Neural progenitor cell (in vitro differentiated cells): ENCODE measurements around the gene GRIK3. TPM values are rescaled to one million over a fixed set of nuclear protein-coding genes. Genes with fewer than 3 reads are reported as not detected.
A peak's percentile ranks its signal among the peaks of the same experiment; 100 is the strongest.

Experiments used
- DNase-seq: peaks from one replicate; pipeline ENCODE4 v3.0.0-alpha.2; 2016; ENCODE audit warnings: low spot score
- H2AFZ ChIP-seq: fragments of 200-600 bp; sonication (generic); replicated peaks from 2 replicates; pipeline ENCODE4 v1.6.1; 2016; ENCODE audit warnings: antibody characterized with exemption
- H3F3A ChIP-seq: fragments of 200-600 bp; sonication (generic); 2 replicates; pipeline ENCODE4 v1.6.1; 2016; ENCODE audit warnings: antibody characterized with exemption, low read depth
- H3K27ac ChIP-seq: fragments of 200-600 bp; sonication (generic); 2 replicates; pipeline ENCODE4 v1.5.1; 2016; ENCODE audit warnings: mild to moderate bottlenecking
- H3K27me3 ChIP-seq: fragments of 200-600 bp; sonication (generic); 2 replicates; pipeline ENCODE4 v1.6.1; 2016; ENCODE audit warnings: mild to moderate bottlenecking, moderate library complexity
- H3K36me3 ChIP-seq: fragments of 200-600 bp; sonication (generic); 2 replicates; pipeline ENCODE4 v1.5.1; 2016
- H3K4me1 ChIP-seq: fragments of 200-600 bp; sonication (generic); 2 replicates; pipeline ENCODE4 v1.6.1; 2016; ENCODE audit warnings: mixed run types
- H3K4me2 ChIP-seq: fragments of 200-600 bp; sonication (generic); 2 replicates; pipeline ENCODE4 v1.6.1; 2016
- H3K4me3 ChIP-seq: fragments of 200-600 bp; sonication (generic); 2 replicates; pipeline ENCODE4 v1.5.1; 2016
- H3K79me2 ChIP-seq: fragments of 200-600 bp; sonication (generic); 2 replicates; pipeline ENCODE4 v1.6.1; 2016; ENCODE audit warnings: low read depth
- H3K9ac ChIP-seq: fragments of 200-600 bp; sonication (generic); 2 replicates; pipeline ENCODE4 v1.6.1; 2016
- H3K9me3 ChIP-seq: fragments of 200-600 bp; sonication (generic); 2 replicates; pipeline ENCODE4 v1.5.1; 2016; ENCODE audit warnings: low read depth
- H4K20me1 ChIP-seq: fragments of 200-600 bp; sonication (generic); 2 replicates; pipeline ENCODE4 v1.6.1; 2016; ENCODE audit warnings: low read depth
- H3K27ac Mint-ChIP-seq: 3 replicates; pipeline ENCODE4 v1.8.0; 2021; ENCODE audit warnings: mixed read lengths
- H3K27me3 Mint-ChIP-seq: 2 replicates; pipeline ENCODE4 v1.8.0; 2022; ENCODE audit warnings: low read depth, mild to moderate bottlenecking, inconsistent platforms, moderate library complexity, mixed read lengths; ENCODE audit not compliant: insufficient read depth
- H3K36me3 Mint-ChIP-seq: 3 replicates; pipeline ENCODE4 v1.8.0; 2021; ENCODE audit warnings: mixed read lengths
- H3K4me1 Mint-ChIP-seq: 3 replicates; pipeline ENCODE4 v1.8.0; 2021; ENCODE audit warnings: mixed read lengths
- H3K4me3 Mint-ChIP-seq: 3 replicates; pipeline ENCODE4 v1.8.0; 2021; ENCODE audit warnings: mild to moderate bottlenecking, moderate library complexity, mixed read lengths
- H3K9me3 Mint-ChIP-seq: 3 replicates; pipeline ENCODE4 v1.8.0; 2020; ENCODE audit warnings: mixed read lengths
- CTCF ChIP-seq: fragments of 200-600 bp; sonication (generic); IDR thresholded peaks from 2 replicates; pipeline ENCODE4 v1.5.1; 2017; ENCODE audit warnings: antibody characterized with exemption, mild to moderate bottlenecking
- EZH2 ChIP-seq: fragments of 200-600 bp; sonication (generic); IDR thresholded peaks from 2 replicates; pipeline ENCODE4 v1.6.1; 2017; ENCODE audit warnings: antibody characterized with exemption, mild to moderate bottlenecking, moderate library complexity
- EZH2phosphoT487 ChIP-seq: fragments of 200-600 bp; sonication (generic); IDR thresholded peaks from 2 replicates; pipeline ENCODE4 v1.6.1; 2017; ENCODE audit warnings: antibody characterized with exemption
- total RNA-seq: library from RNA; depleted of rRNA; stranded (reverse); fragments of >200 nt; gene quantifications from 2 replicates; pipeline ENCODE4 v1.2.3, GENCODE V29; 2015; ENCODE audit warnings: low replicate concordance

Gene GRIK3
- total RNA-seq, 1 donor from 2014 or later: 1.7 TPM

- Histone ChIP-seq H3K9me3 (no peaks in the 10 kb centered on the region), H2AFZ (no peak overlapping the region), H3K79me2 (no peaks in the 10 kb centered on the region), H3K27ac (no peak overlapping the region), H3K4me1 (peaks cover 15% of the 10 kb centered on the region), H3F3A (no peaks in the 10 kb centered on the region), H3K4me3 (no peak overlapping the region), H3K9ac (no peak overlapping the region), H4K20me1 (no peaks in the 10 kb centered on the region), H3K4me2 (peak overlapping the region; percentile 50), H3K27me3 (no peaks in the 10 kb centered on the region), H3K36me3 (no peaks in the 10 kb centered on the region)
- Mint-ChIP-seq H3K27ac (no peak overlapping the region), H3K36me3 (no peaks in the 10 kb centered on the region), H3K9me3 (no peaks in the 10 kb centered on the region), H3K4me1 (peaks cover 4% of the 10 kb centered on the region), H3K27me3 (peaks cover 10% of the 10 kb centered on the region), H3K4me3 (no peak overlapping the region)
- TF ChIP-seq EZH2phosphoT487: no peak
- TF ChIP-seq CTCF: no peak
- no peak for TF ChIP-seq EZH2
- DNase-seq: peak; percentile 44
Measured at GRCh38 chr1:36988741-36989193, 45.5 kb downstream of the GRIK3 start.

- no peak overlapping the region for H3K27ac Mint-ChIP-seq
- TF ChIP-seq EZH2phosphoT487 (no peak), EZH2 (no peak), CTCF (no peak)
- H3F3A ChIP-seq: no peaks in the 10 kb centered on the region
- H2AFZ ChIP-seq: no peak overlapping the region
- no peak overlapping the region for H3K9ac ChIP-seq
- no peaks in the 10 kb centered on the region for H3K9me3 Mint-ChIP-seq
- no peaks in the 10 kb centered on the region for H3K27me3 ChIP-seq
- H4K20me1 ChIP-seq: no peaks in the 10 kb centered on the region
- no peaks in the 10 kb centered on the region for H3K36me3 ChIP-seq
- H3K4me2 ChIP-seq: peak overlapping the region; percentile 50
- peaks cover 4% of the 10 kb centered on the region for H3K4me1 Mint-ChIP-seq
- peaks cover 11% of the 10 kb centered on the region for H3K27me3 Mint-ChIP-seq
- H3K27ac ChIP-seq: no peak overlapping the region
- no peak overlapping the region for H3K4me3 ChIP-seq
- H3K4me1 ChIP-seq: peaks cover 15% of the 10 kb centered on the region
- H3K36me3 Mint-ChIP-seq: no peaks in the 10 kb centered on the region
- H3K79me2 ChIP-seq: no peaks in the 10 kb centered on the region
- no peak for DNase-seq
- no peak overlapping the region for H3K4me3 Mint-ChIP-seq
- H3K9me3 ChIP-seq: no peaks in the 10 kb centered on the region
Measured at GRCh38 chr1:36988321-36988720, 46.0 kb downstream of the GRIK3 start.

- H2AFZ ChIP-seq: no peak overlapping the region
- H3K9ac ChIP-seq: no peak overlapping the region
- no peaks in the 10 kb centered on the region for H3F3A ChIP-seq
- H3K36me3 ChIP-seq: no peaks in the 10 kb centered on the region
- H3K4me2 ChIP-seq: no peak overlapping the region
- no peak for DNase-seq
- H4K20me1 ChIP-seq: no peaks in the 10 kb centered on the region
- no peaks in the 10 kb centered on the region for H3K9me3 ChIP-seq
- peaks cover 9% of the 10 kb centered on the region for H3K4me1 Mint-ChIP-seq
- H3K4me1 ChIP-seq: peaks cover 15% of the 10 kb centered on the region
- no peak overlapping the region for H3K4me3 ChIP-seq
- H3K4me3 Mint-ChIP-seq: no peak overlapping the region
- peaks cover 9% of the 10 kb centered on the region for H3K27me3 Mint-ChIP-seq
- no peaks in the 10 kb centered on the region for H3K36me3 Mint-ChIP-seq
- TF ChIP-seq EZH2phosphoT487 (no peak), CTCF (no peak), EZH2 (no peak)
- no peaks in the 10 kb centered on the region for H3K9me3 Mint-ChIP-seq
- H3K27me3 ChIP-seq: no peaks in the 10 kb centered on the region
- no peak overlapping the region for H3K27ac Mint-ChIP-seq
- H3K79me2 ChIP-seq: no peaks in the 10 kb centered on the region
- no peak overlapping the region for H3K27ac ChIP-seq
Measured at GRCh38 chr1:36987276-36987675, 47.0 kb downstream of the GRIK3 start.
